SH-SY5Y (cell line): ENCODE results near the gene CNIH1.

Experiments
- GATA2 ChIP-seq: IDR thresholded peaks from 2 replicates; pipeline ENCODE4 v1.6.1; 2011; ENCODE audit warnings: mild to moderate bottlenecking, low read depth, low read length
- GATA3 ChIP-seq: IDR thresholded peaks from 2 replicates; pipeline ENCODE4 v1.6.1; 2011; ENCODE audit warnings: low read depth, mild to moderate bottlenecking, low read length, moderate library complexity

DNA sequence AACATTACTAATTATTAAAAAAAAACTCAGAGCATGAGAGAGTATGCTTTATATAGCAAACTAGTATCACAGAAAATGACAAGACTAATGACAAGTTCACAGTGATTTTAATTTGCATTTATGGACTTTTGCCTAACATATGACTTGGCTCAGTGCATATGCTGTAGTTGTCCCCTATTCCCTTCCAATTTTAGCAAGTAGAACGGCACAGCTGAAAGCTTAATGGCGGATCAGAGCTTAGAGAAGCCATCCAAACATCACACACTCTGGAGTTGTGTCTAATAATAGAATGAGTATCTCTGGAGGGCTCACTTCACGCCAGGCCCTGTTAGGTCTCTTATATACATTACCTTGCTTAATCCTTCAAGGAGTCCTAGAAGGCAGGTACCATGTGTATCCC, 13.3 kb downstream of the CNIH1 start:
- TF ChIP-seq GATA2 (no peak), GATA3 (no peak)
